IMR-90 (cell line): ENCODE results near the gene PNPLA5. TPM values are rescaled to one million over a fixed set of nuclear protein-coding genes. Genes with fewer than 3 reads are reported as not detected.

Source experiments
- ATAC-seq: fragments of 200-7000 bp; cut with Tn5 transposase; 2 replicates; pipeline ENCODE4 v1.9.1; 2020; ENCODE audit warnings: low read depth, mild to moderate bottlenecking, moderate library complexity
- BruUV-seq: library from RNA; stranded (reverse); fragments of 400-500 nt; replicated peaks from 2 replicates; lab custom pipeline; 2021; lab: Mats Ljungman, UMichigan
- CTCF ChIA-PET: fragments of 300-600 bp; formaldehyde crosslinking; extraction: SDS; loops from one replicate; lab custom pipeline; 2021; ENCODE audit warnings: antibody characterized with exemption; lab: Yijun Ruan, JAX
- POLR2A ChIA-PET: fragments of 300-600 bp; sonication (Branson Sonifier 250); formaldehyde crosslinking; loops from one replicate; lab custom pipeline; 2022; ENCODE audit warnings: antibody characterized with exemption; ENCODE audit not compliant: unreplicated experiment; lab: Charles Lee
- DNase-seq: peaks from one replicate; pipeline ENCODE4 v3.0.0; 2013
- H2AFZ ChIP-seq: replicated peaks from 2 replicates; pipeline ENCODE3; 2013; ENCODE audit warnings: low read length, mild to moderate bottlenecking; ENCODE audit not compliant: poor library complexity
- H2AK5ac ChIP-seq: 2 replicates; pipeline ENCODE4 v1.6.1; 2013; ENCODE audit warnings: low read depth, low read length, inconsistent platforms
- H2AK9ac ChIP-seq: replicated peaks from 2 replicates; pipeline ENCODE3; 2013; ENCODE audit warnings: mild to moderate bottlenecking, low read depth, low read length, moderate library complexity; ENCODE audit not compliant: poor library complexity
- H2BK120ac ChIP-seq: 2 replicates; pipeline ENCODE4 v1.6.1; 2013; ENCODE audit warnings: low read depth, low read length, inconsistent platforms
- H2BK15ac ChIP-seq: 3 replicates; pipeline ENCODE4 v1.6.1; 2013; ENCODE audit warnings: low read depth, low read length, inconsistent platforms
- H2BK20ac ChIP-seq: 2 replicates; pipeline ENCODE4 v1.6.1; 2013; ENCODE audit warnings: low read depth, mild to moderate bottlenecking, inconsistent platforms, low read length, moderate library complexity
- H2BK5ac ChIP-seq: 2 replicates; pipeline ENCODE4 v1.6.1; 2013; ENCODE audit warnings: mild to moderate bottlenecking, low read depth, low read length, inconsistent platforms; ENCODE audit not compliant: poor library complexity, severe bottlenecking
- H3K14ac ChIP-seq: replicated peaks from 2 replicates; pipeline ENCODE4 v1.6.1; 2013; ENCODE audit warnings: low read depth, low read length, inconsistent platforms
- H3K18ac ChIP-seq: 2 replicates; pipeline ENCODE4 v1.6.1; 2013; ENCODE audit warnings: low read depth, low read length, control low read depth
- H3K23ac ChIP-seq: 2 replicates; pipeline ENCODE4 v1.6.1; 2013; ENCODE audit warnings: low read depth, low read length, inconsistent platforms
- H3K27ac ChIP-seq: 2 replicates; pipeline ENCODE4 v1.5.1; 2013; ENCODE audit warnings: mild to moderate bottlenecking, control low read depth, low read length; ENCODE audit not compliant: insufficient read depth
- H3K27me3 ChIP-seq: 2 replicates; pipeline ENCODE4 v1.6.1; 2013; ENCODE audit warnings: low read length; ENCODE audit not compliant: control insufficient read depth, insufficient read depth
- H3K36me3 ChIP-seq: 2 replicates; pipeline ENCODE4 v1.6.1; 2013; ENCODE audit warnings: low read length, mixed read lengths; ENCODE audit not compliant: control insufficient read depth, insufficient read depth
- H3K4ac ChIP-seq: 2 replicates; pipeline ENCODE4 v1.6.1; 2013; ENCODE audit warnings: low read depth, low read length, inconsistent platforms
- H3K4me1 ChIP-seq: 2 replicates; pipeline ENCODE4 v1.6.1; 2013; ENCODE audit warnings: low read length, mixed read lengths; ENCODE audit not compliant: control insufficient read depth, insufficient read depth
- H3K4me2 ChIP-seq: 2 replicates; pipeline ENCODE4 v1.6.1; 2013; ENCODE audit warnings: low read depth, mild to moderate bottlenecking, control low read depth, low read length, moderate library complexity
- H3K4me3 ChIP-seq: 2 replicates; pipeline ENCODE4 v1.5.1; 2013; ENCODE audit warnings: low read depth, mild to moderate bottlenecking, control low read depth, low read length, moderate library complexity; ENCODE audit not compliant: insufficient read depth
- H3K56ac ChIP-seq: 2 replicates; pipeline ENCODE4 v1.6.1; 2013; ENCODE audit warnings: low read length, inconsistent platforms; ENCODE audit not compliant: insufficient read depth; ENCODE audit errors: extremely low read depth
- H3K79me1 ChIP-seq, 2 experiments: 2 replicates each; pipeline ENCODE4 v1.6.1; 2013; ENCODE audit warnings: low read length in 2 of 2, inconsistent platforms in 1 of 2, low read depth in 1 of 2
- H3K9ac ChIP-seq: 2 replicates; pipeline ENCODE4 v1.6.1; 2013; ENCODE audit warnings: low read depth, low read length, control low read depth
- H3K9me1 ChIP-seq: 2 replicates; pipeline ENCODE4 v1.6.1; 2013; ENCODE audit warnings: low read length, inconsistent platforms; ENCODE audit not compliant: insufficient read depth
- H3K9me3 ChIP-seq: 2 replicates; pipeline ENCODE4 v1.6.1; 2013; ENCODE audit warnings: low read length; ENCODE audit not compliant: control insufficient read depth, insufficient read depth
- H4K20me1 ChIP-seq: 2 replicates; pipeline ENCODE4 v1.6.1; 2013; ENCODE audit warnings: low read length, inconsistent platforms; ENCODE audit not compliant: insufficient read depth
- H4K5ac ChIP-seq: 2 replicates; pipeline ENCODE4 v1.6.1; 2013; ENCODE audit warnings: mild to moderate bottlenecking, low read depth, low read length, control low read depth
- H4K8ac ChIP-seq, 2 experiments: 2 replicates each; pipeline ENCODE4 v1.6.1; 2013; ENCODE audit warnings: low read depth in 2 of 2, low read length in 2 of 2, control low read depth in 1 of 2, inconsistent platforms in 1 of 2
- H4K91ac ChIP-seq: 2 replicates; pipeline ENCODE4 v1.6.1; 2013; ENCODE audit warnings: low read depth, low read length, inconsistent platforms; ENCODE audit not compliant: insufficient read depth
- BHLHE40 ChIP-seq: fragments of 150-350 bp; IDR thresholded peaks from 2 replicates; pipeline ENCODE4 v1.6.1; 2016; ENCODE audit warnings: mild to moderate bottlenecking, low read depth, low read length
- CEBPB ChIP-seq: IDR thresholded peaks from 2 replicates; pipeline ENCODE4 v1.6.1; 2012; ENCODE audit warnings: low read depth, low read length, improper control_type of control experiment
- CHD1 ChIP-seq: IDR thresholded peaks from 2 replicates; pipeline ENCODE4 v1.6.1; 2012; ENCODE audit warnings: low read depth, low read length, improper control_type of control experiment
- FOS ChIP-seq: fragments of 150-350 bp; IDR thresholded peaks from 2 replicates; pipeline ENCODE4 v1.6.1; 2016; ENCODE audit warnings: low read depth, low read length
- MAZ ChIP-seq: IDR thresholded peaks from 2 replicates; pipeline ENCODE4 v1.6.1; 2012; ENCODE audit warnings: low read depth, mild to moderate bottlenecking, low read length, improper control_type of control experiment, moderate library complexity, borderline replicate concordance
- MXI1 ChIP-seq: IDR thresholded peaks from 2 replicates; pipeline ENCODE4 v1.6.1; 2012; ENCODE audit warnings: low read depth, mild to moderate bottlenecking, low read length, moderate library complexity, borderline replicate concordance
- NFE2L2 ChIP-seq: fragments of 150-350 bp; IDR thresholded peaks from 2 replicates; pipeline ENCODE4 v1.6.1; 2016; ENCODE audit warnings: low read depth, mild to moderate bottlenecking, low read length
- POLR2A ChIP-seq: IDR thresholded peaks from 2 replicates; pipeline ENCODE4 v1.6.1; 2012; ENCODE audit warnings: mild to moderate bottlenecking, low read depth, low read length
- RAD21 ChIP-seq: IDR thresholded peaks from 2 replicates; pipeline ENCODE4 v1.6.1; 2012; ENCODE audit warnings: low read length, improper control_type of control experiment
- RCOR1 ChIP-seq: IDR thresholded peaks from 2 replicates; pipeline ENCODE4 v1.6.1; 2012; ENCODE audit warnings: mild to moderate bottlenecking, low read length, improper control_type of control experiment; ENCODE audit not compliant: insufficient replicate concordance
- RFX5 ChIP-seq: IDR thresholded peaks from 2 replicates; pipeline ENCODE4 v1.8.0; 2012; ENCODE audit warnings: low read depth, mild to moderate bottlenecking, low read length, moderate library complexity
- SMC3 ChIP-seq: fragments of 150-350 bp; IDR thresholded peaks from 2 replicates; pipeline ENCODE4 v1.6.1; 2016; ENCODE audit warnings: low read depth, mild to moderate bottlenecking, antibody characterized with exemption, low read length, moderate library complexity
- WGBS, 2 experiments: methylation state at CpG; one replicate each; pipeline versions ENCODE4 v1.1.5 to v1.1.7; 2013; ENCODE audit warnings: missing lambda C conversion rate in 2 of 2; ENCODE audit not compliant: insufficient read length in 1 of 2; ENCODE audit errors: extremely low coverage in 2 of 2; 5-methylcytosine and 5-hydroxymethylcytosine counted together
- dilution Hi-C: fragments of 300-500 bp; cut with HindIII; formaldehyde crosslinking; loops from one replicate; pipeline ENCODE4 v1.14.3; 2018; ENCODE audit warnings: low sequenced_read_pairs; ENCODE audit not compliant: unreplicated experiment
- in situ Hi-C: fragments of 300-500 bp; cut with MboI; formaldehyde crosslinking; loops from 3 replicates; pipeline ENCODE4 v1.14.3; 2019; ENCODE audit warnings: low sequenced_read_pairs, inconsistent platforms, mixed read lengths
- intact Hi-C: fragments of 100-400 bp; cut with micrococcal nuclease; formaldehyde crosslinking; loops from 2 replicates; pipeline ENCODE4 v1.10.0; 2022
- polyA plus RNA-seq, 3 experiments: library from polyadenylated mRNA; depleted of rRNA; stranded (reverse); fragments of >200 nt; gene quantifications; 2 replicates each; pipeline ENCODE4 v1.2.3, GENCODE V29; 2012; ENCODE audit warnings: low replicate concordance in 1 of 3
- total RNA-seq: library from RNA; depleted of rRNA; stranded (reverse); fragments of >200 nt; gene quantifications from 2 replicates; pipeline ENCODE4 v1.2.3, GENCODE V29; 2012
- TF ChIP-seq, protein P1 (sequence below): conservative IDR thresholded peaks from 2 replicates; pipeline ENCODE4 v1.5.1; 2012; ENCODE audit warnings: mild to moderate bottlenecking, low read depth, low read length, improper control_type of control experiment
- TF ChIP-seq, protein P2 (sequence below): fragments of 150-350 bp; IDR thresholded peaks from 2 replicates; pipeline ENCODE4 v1.6.1; 2016; ENCODE audit warnings: low read depth, mild to moderate bottlenecking, low read length, moderate library complexity, borderline replicate concordance
- TF ChIP-seq, protein P3 (sequence below): fragments of 150-350 bp; IDR thresholded peaks from 2 replicates; pipeline ENCODE4 v1.6.1; 2017; ENCODE audit warnings: mild to moderate bottlenecking, antibody characterized with exemption, low read length, low read depth

Gene PNPLA5
- total and polyA plus RNA-seq, 2 of the 4 experiments (the other 2 are of a cell fraction): 0.18 to 0.44 TPM

DNA sequence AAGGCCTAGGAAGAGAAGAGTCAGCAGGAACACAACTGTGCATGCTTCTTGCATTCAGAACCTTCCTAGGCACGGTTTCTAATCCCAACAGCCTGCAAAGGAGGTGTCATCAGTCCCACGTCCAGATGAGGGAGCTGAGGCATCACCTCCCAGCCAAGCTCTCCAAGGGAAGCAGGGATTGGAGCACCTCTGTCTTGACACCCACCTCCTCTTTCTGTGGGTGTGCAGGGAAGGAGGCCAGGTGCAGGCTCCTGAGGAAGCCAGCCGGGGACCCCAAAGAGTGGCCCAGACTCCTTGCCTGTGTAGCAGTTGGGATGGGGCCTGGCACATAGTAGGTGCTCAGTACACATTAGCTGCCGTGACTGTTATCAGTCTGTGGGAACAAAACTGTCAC is 2.0 kb downstream of the PNPLA5 start:
- TF ChIP-seq RCOR1 (no peak), FOS (no peak), RAD21 (peak; percentile 56), CHD1 (no peak), CEBPB (no peak), BHLHE40 (no peak), POLR2A (no peak), NFE2L2 (no peak), MAZ (no peak), MXI1 (no peak), SMC3 (peak; percentile 35; the same call in 1 of the 2 replicates), RFX5 (no peak)
- TF ChIP-seq, protein P1, sequence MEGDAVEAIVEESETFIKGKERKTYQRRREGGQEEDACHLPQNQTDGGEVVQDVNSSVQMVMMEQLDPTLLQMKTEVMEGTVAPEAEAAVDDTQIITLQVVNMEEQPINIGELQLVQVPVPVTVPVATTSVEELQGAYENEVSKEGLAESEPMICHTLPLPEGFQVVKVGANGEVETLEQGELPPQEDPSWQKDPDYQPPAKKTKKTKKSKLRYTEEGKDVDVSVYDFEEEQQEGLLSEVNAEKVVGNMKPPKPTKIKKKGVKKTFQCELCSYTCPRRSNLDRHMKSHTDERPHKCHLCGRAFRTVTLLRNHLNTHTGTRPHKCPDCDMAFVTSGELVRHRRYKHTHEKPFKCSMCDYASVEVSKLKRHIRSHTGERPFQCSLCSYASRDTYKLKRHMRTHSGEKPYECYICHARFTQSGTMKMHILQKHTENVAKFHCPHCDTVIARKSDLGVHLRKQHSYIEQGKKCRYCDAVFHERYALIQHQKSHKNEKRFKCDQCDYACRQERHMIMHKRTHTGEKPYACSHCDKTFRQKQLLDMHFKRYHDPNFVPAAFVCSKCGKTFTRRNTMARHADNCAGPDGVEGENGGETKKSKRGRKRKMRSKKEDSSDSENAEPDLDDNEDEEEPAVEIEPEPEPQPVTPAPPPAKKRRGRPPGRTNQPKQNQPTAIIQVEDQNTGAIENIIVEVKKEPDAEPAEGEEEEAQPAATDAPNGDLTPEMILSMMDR: peak; percentile 51
- TF ChIP-seq, protein P2, sequence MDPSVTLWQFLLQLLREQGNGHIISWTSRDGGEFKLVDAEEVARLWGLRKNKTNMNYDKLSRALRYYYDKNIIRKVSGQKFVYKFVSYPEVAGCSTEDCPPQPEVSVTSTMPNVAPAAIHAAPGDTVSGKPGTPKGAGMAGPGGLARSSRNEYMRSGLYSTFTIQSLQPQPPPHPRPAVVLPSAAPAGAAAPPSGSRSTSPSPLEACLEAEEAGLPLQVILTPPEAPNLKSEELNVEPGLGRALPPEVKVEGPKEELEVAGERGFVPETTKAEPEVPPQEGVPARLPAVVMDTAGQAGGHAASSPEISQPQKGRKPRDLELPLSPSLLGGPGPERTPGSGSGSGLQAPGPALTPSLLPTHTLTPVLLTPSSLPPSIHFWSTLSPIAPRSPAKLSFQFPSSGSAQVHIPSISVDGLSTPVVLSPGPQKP: no peak
- TF ChIP-seq, protein P3, sequence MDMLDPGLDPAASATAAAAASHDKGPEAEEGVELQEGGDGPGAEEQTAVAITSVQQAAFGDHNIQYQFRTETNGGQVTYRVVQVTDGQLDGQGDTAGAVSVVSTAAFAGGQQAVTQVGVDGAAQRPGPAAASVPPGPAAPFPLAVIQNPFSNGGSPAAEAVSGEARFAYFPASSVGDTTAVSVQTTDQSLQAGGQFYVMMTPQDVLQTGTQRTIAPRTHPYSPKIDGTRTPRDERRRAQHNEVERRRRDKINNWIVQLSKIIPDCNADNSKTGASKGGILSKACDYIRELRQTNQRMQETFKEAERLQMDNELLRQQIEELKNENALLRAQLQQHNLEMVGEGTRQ: no peak
- Histone ChIP-seq H3K27me3 (peaks cover 33% of the 10 kb centered on the region), H3K27ac (no peak overlapping the region), H3K18ac (no peak overlapping the region), H2BK15ac (no peak overlapping the region), H3K4me1 (no peaks in the 10 kb centered on the region; the same call in 1 of the 2 replicates), H3K79me1 (no peaks in the 10 kb centered on the region), H3K9ac (no peak overlapping the region), H2BK120ac (no peak overlapping the region), H2BK20ac (no peak overlapping the region), H2AK9ac (peak overlapping the region; percentile 19), H4K20me1 (no peaks in the 10 kb centered on the region), H3K4ac (no peak overlapping the region), H2BK5ac (no peak overlapping the region), H2AK5ac (peak overlapping the region; percentile 12; the same call in 1 of the 2 replicates), H3K23ac (no peak overlapping the region), H2AFZ (peak overlapping the region; percentile 58), H3K4me2 (no peak overlapping the region), H3K56ac (no peak overlapping the region), H3K9me1 (no peaks in the 10 kb centered on the region), H4K8ac (no peak overlapping the region), H3K14ac (no peak overlapping the region), H3K9me3 (no peaks in the 10 kb centered on the region), H4K91ac (no peak overlapping the region), H3K4me3 (no peak overlapping the region), H3K36me3 (no peaks in the 10 kb centered on the region), H4K5ac (no peak overlapping the region)
- dilution Hi-C loops: no loop called here
- 40% methylated on average over 1 of the region's 4 CpGs; no CpG with 5 or more reads in 1 of the 2 experiments for WGBS, 2 experiments
- in situ Hi-C loops: no loop called here
- DNase-seq (peak; percentile 46), ATAC-seq (peak; percentile 53)
- intact Hi-C loops: loop anchor here (2.0 kb wide), 1 partner anchor 57 kb away; no protein-coding TSS in a partner anchor
- BruUV-seq: no TSS peak
- CTCF ChIA-PET: interaction anchor here (1.3 kb wide), 1 partner anchor 56 kb away, joined by 3 read pairs; no protein-coding TSS in a partner anchor
- POLR2A ChIA-PET: no interaction called here
